HG02798 (cell line): ENCODE data around the gene DNAJB4.
"Not testable (repeated sequence)": the region's sequence is repeated elsewhere in the genome, so short reads cannot be mapped to it uniquely, and the experiment has no call there.

Source experiments
- ATAC-seq: cut with Tn5 transposase; IDR thresholded peaks from one replicate; pipeline ENCODE4 v1.9.1; 2021; ENCODE audit warnings: mild to moderate bottlenecking; ENCODE audit not compliant: unreplicated experiment, poor library complexity

The DNAJB4 gene

GRCh38 chr1:78058670-78059069, 53.9 kb downstream of the DNAJB4 start:
- ATAC-seq = no peak

GRCh38 chr1:78060857-78061563, 56.3 kb downstream of the DNAJB4 start:
- ATAC-seq = peak; percentile 90

GRCh38 chr1:78061825-78062523, 57.2 kb downstream of the DNAJB4 start:
- ATAC-seq = no peak

- not testable (repeated sequence) for ATAC-seq
These were observed 60.1 kb downstream of the DNAJB4 start for GRCh38 chr1:78064886-78065285.
